OCI-LY7 (cell line): Measurements from ENCODE around the gene KCNA3. TPM values are rescaled to one million over a fixed set of nuclear protein-coding genes. Genes with fewer than 3 reads are reported as not detected.

ENCODE experiments used
- BruUV-seq: library from RNA; stranded (reverse); fragments of 400-500 nt; replicated peaks from 2 replicates; lab custom pipeline; 2021; lab: Mats Ljungman, UMichigan
- CTCF ChIA-PET: fragments of 300-600 bp; sonication (Branson Sonifier 250); formaldehyde crosslinking; loops from one replicate; lab custom pipeline; 2022; ENCODE audit warnings: antibody characterized with exemption; ENCODE audit not compliant: unreplicated experiment; lab: Charles Lee
- POLR2A ChIA-PET: fragments of 300-600 bp; sonication (Branson Sonifier 250); formaldehyde crosslinking; loops from one replicate; lab custom pipeline; 2022; ENCODE audit warnings: antibody characterized with exemption; lab: Charles Lee
- DNase-seq: peaks from one replicate; pipeline ENCODE4 v3.0.0-alpha.2; 2015; ENCODE audit warnings: low spot score
- H2AFZ ChIP-seq: fragments of 200-600 bp; sonication (generic), shearing (Covaris generic); 2 replicates; pipeline ENCODE4 v1.6.1; 2014; ENCODE audit warnings: mild to moderate bottlenecking, antibody characterized with exemption, low read length, moderate library complexity
- H3K27ac ChIP-seq: fragments of 200-600 bp; sonication (generic); 2 replicates; pipeline ENCODE4 v1.5.1; 2014; ENCODE audit warnings: mixed run types, low read depth, mild to moderate bottlenecking, moderate library complexity, low read length, inconsistent platforms; ENCODE audit not compliant: poor library complexity, severe bottlenecking
- H3K36me3 ChIP-seq: fragments of 200-600 bp; sonication (generic); 2 replicates; pipeline ENCODE4 v1.6.1; 2014; ENCODE audit warnings: mild to moderate bottlenecking, antibody characterized with exemption, low read length, moderate library complexity, mixed read lengths; ENCODE audit not compliant: insufficient read depth
- H3K4me1 ChIP-seq: fragments of 200-600 bp; sonication (generic); 2 replicates; pipeline ENCODE4 v1.5.1; 2014; ENCODE audit warnings: mild to moderate bottlenecking, low read length; ENCODE audit not compliant: insufficient read depth, poor library complexity, severe bottlenecking
- H3K4me2 ChIP-seq: fragments of 200-600 bp; sonication (generic); 2 replicates; pipeline ENCODE4 v1.6.1; 2014; ENCODE audit warnings: mild to moderate bottlenecking, low read length
- H3K4me3 ChIP-seq: fragments of 200-600 bp; sonication (generic); 2 replicates; pipeline ENCODE4 v1.5.1; 2014; ENCODE audit warnings: mild to moderate bottlenecking, low read depth, low read length; ENCODE audit not compliant: poor library complexity, severe bottlenecking
- H3K79me2 ChIP-seq: fragments of 200-600 bp; sonication (generic); 2 replicates; pipeline ENCODE4 v1.6.1; 2016; ENCODE audit warnings: low read depth, mild to moderate bottlenecking, low read length, moderate library complexity, mixed read lengths; ENCODE audit not compliant: insufficient read depth
- H3K9me2 ChIP-seq: fragments of 200-600 bp; sonication (generic); 2 replicates; pipeline ENCODE4 v1.6.1; 2016; ENCODE audit warnings: mild to moderate bottlenecking, low read length, mixed read lengths; ENCODE audit not compliant: insufficient read depth
- H3K9me3 ChIP-seq: fragments of 200-600 bp; sonication (generic); 2 replicates; pipeline ENCODE4 v1.6.1; 2014; ENCODE audit warnings: mild to moderate bottlenecking, mixed run types, low read length, mixed read lengths
- H4K20me1 ChIP-seq: fragments of 200-600 bp; sonication (generic); 2 replicates; pipeline ENCODE4 v1.6.1; 2014; ENCODE audit warnings: mild to moderate bottlenecking, antibody characterized with exemption, low read length, moderate library complexity, mixed read lengths; ENCODE audit not compliant: insufficient read depth
- EZH2phosphoT487 ChIP-seq: fragments of 200-600 bp; sonication (generic); IDR thresholded peaks from 2 replicates; pipeline ENCODE4 v1.6.1; 2018; ENCODE audit warnings: low read depth, borderline replicate concordance, mild to moderate bottlenecking, mixed run types, antibody characterized with exemption, low read length, moderate library complexity, mixed read lengths
- intact Hi-C: fragments of 100-400 bp; cut with micrococcal nuclease; formaldehyde crosslinking; loops from one replicate; pipeline ENCODE4 v1.10.0; 2022; ENCODE audit not compliant: unreplicated experiment
- total RNA-seq, 2 experiments: library from RNA; depleted of rRNA in 1 of 2; stranded (reverse); fragments of >200 nt in 1 of 2; shearing (Covaris generic) in 1 of 2; gene quantifications; 2 replicates each; pipeline ENCODE4 v1.2.3, GENCODE V29; 2014 to 2022
- TF ChIP-seq, protein P1 (sequence below): fragments of 200-600 bp; sonication (generic); conservative IDR thresholded peaks from 2 replicates; pipeline ENCODE4 v1.5.1; 2014; ENCODE audit warnings: mild to moderate bottlenecking, antibody characterized with exemption, low read length, moderate library complexity, mixed read lengths

KCNA3 gene
- total RNA-seq, 2 experiments from 2014 or later: 43.6 to 58.0 TPM

GRCh38 chr1:110684491-110684890 is 9.8 kb upstream of the KCNA3 start:
- BruUV-seq: no TSS peak
- peaks cover 9% of the 10 kb centered on the region for H3K4me1 ChIP-seq
- ChIA-PET POLR2A (interaction anchor here (0.6 to 1.0 kb wide), 3 partner anchors 12 to 62 kb away, joined by 3 to 4 read pairs (median 4); no protein-coding TSS in a partner anchor), CTCF (no interaction called here)
- intact Hi-C loops: no loop called here
- no peak for TF ChIP-seq EZH2phosphoT487
- TF ChIP-seq, protein P1, sequence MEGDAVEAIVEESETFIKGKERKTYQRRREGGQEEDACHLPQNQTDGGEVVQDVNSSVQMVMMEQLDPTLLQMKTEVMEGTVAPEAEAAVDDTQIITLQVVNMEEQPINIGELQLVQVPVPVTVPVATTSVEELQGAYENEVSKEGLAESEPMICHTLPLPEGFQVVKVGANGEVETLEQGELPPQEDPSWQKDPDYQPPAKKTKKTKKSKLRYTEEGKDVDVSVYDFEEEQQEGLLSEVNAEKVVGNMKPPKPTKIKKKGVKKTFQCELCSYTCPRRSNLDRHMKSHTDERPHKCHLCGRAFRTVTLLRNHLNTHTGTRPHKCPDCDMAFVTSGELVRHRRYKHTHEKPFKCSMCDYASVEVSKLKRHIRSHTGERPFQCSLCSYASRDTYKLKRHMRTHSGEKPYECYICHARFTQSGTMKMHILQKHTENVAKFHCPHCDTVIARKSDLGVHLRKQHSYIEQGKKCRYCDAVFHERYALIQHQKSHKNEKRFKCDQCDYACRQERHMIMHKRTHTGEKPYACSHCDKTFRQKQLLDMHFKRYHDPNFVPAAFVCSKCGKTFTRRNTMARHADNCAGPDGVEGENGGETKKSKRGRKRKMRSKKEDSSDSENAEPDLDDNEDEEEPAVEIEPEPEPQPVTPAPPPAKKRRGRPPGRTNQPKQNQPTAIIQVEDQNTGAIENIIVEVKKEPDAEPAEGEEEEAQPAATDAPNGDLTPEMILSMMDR: no peak
- H3K9me2 ChIP-seq: no peaks in the 10 kb centered on the region
- no peaks in the 10 kb centered on the region for H4K20me1 ChIP-seq
- no peak for DNase-seq
- H3K27ac ChIP-seq: no peak overlapping the region
- H3K4me2 ChIP-seq: no peak overlapping the region
- no peaks in the 10 kb centered on the region for H3K79me2 ChIP-seq
- H2AFZ ChIP-seq: no peak overlapping the region
- no peaks in the 10 kb centered on the region for H3K36me3 ChIP-seq
- H3K9me3 ChIP-seq: no peaks in the 10 kb centered on the region
- no peak overlapping the region for H3K4me3 ChIP-seq

- H3K9me3 ChIP-seq: no peaks in the 10 kb centered on the region
- H3K36me3 ChIP-seq: no peaks in the 10 kb centered on the region
- H3K4me2 ChIP-seq: 0 out of 2 replicates have a peak overlapping the region, but pooled peaks have one; percentile 3
- TF ChIP-seq EZH2phosphoT487: no peak
- TF ChIP-seq, protein P1: no peak
- DNase-seq: no peak
- intact Hi-C loops: no loop called here
- H4K20me1 ChIP-seq: no peaks in the 10 kb centered on the region
- no peaks in the 10 kb centered on the region for H3K79me2 ChIP-seq
- H3K9me2 ChIP-seq: no peaks in the 10 kb centered on the region
- CTCF ChIA-PET: no interaction called here
- BruUV-seq: no TSS peak
- no peak overlapping the region for H3K4me3 ChIP-seq
- POLR2A ChIA-PET: interaction anchor here (0.8 kb wide), 1 partner anchor 46 kb away, joined by 3 read pairs; no protein-coding TSS in a partner anchor
- H3K4me1 ChIP-seq: peaks cover 9% of the 10 kb centered on the region
- H3K27ac ChIP-seq: no peak overlapping the region
- no peak overlapping the region for H2AFZ ChIP-seq
Measured at GRCh38 chr1:110682898-110683297, 8.2 kb upstream of the KCNA3 start.

DNA sequence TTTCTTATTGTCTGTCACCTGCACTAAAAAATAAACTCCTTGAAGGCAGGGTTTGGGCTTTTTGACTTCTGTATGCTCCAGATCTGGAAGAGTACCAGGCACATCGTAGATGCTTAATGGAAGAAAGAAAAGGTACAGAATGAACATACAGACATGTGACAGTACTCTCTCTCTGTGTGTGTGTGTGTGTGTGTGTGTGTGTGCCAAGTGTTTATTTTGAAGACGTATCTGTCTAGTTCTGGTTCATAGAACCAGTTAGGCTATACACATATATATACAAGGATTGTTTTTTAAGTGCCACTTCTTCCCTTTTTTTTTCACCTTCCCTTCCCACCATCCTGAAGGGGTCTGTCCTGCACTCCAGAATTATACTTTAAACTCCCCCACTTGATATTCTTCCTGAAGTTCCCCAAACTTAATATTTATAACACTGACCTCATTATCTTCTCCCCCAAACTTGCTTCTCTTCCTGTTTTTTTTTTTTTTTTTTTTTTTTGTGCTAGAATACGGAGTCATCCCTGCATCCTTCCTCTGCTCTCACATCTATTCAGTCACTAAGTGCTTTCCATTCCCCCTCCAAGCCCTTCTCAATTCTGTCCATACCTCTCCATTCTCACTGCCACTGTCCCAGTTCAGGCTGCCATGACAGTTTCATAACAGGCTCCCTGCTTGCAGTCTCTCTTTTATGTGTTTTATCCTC is 5.4 kb upstream of the KCNA3 start:
- H3K27ac ChIP-seq: no peak overlapping the region
- no peaks in the 10 kb centered on the region for H3K36me3 ChIP-seq
- H3K9me2 ChIP-seq: no peaks in the 10 kb centered on the region
- no peaks in the 10 kb centered on the region for H3K9me3 ChIP-seq
- H3K4me2 ChIP-seq: no peak overlapping the region
- H3K79me2 ChIP-seq: no peaks in the 10 kb centered on the region
- intact Hi-C loops: no loop called here
- H2AFZ ChIP-seq: no peak overlapping the region
- peaks cover 36% of the 10 kb centered on the region for H3K4me1 ChIP-seq
- no peak for DNase-seq
- CTCF ChIA-PET: no interaction called here
- POLR2A ChIA-PET: interaction anchor here (0.6 to 1.0 kb wide), 2 partner anchors 12 to 86 kb away, joined by 3 to 5 read pairs; no protein-coding TSS in a partner anchor
- H3K4me3 ChIP-seq: no peak overlapping the region
- BruUV-seq: no TSS peak
- TF ChIP-seq, protein P1: no peak
- TF ChIP-seq EZH2phosphoT487: no peak
- H4K20me1 ChIP-seq: no peaks in the 10 kb centered on the region
